PFSK-1 (cell line): ENCODE measurements around the gene EPHA6.

Experiments
- FOXP2 ChIP-seq: optimal IDR thresholded peaks from 2 replicates; pipeline ENCODE3; 2011; ENCODE audit warnings: borderline replicate concordance, control low read depth, inconsistent platforms; ENCODE audit not compliant: insufficient read depth; ENCODE audit errors: extremely low read length, extremely low read depth
- POLR2AphosphoS5 ChIP-seq: IDR thresholded peaks from 2 replicates; pipeline ENCODE4 v1.6.1; 2012; ENCODE audit warnings: low read depth, mild to moderate bottlenecking, control low read depth, low read length, moderate library complexity
- REST ChIP-seq, 2 experiments: IDR thresholded peaks; 2 replicates each; pipeline versions ENCODE4 v1.6.1 to v1.8.0; 2011 to 2012; ENCODE audit warnings: low read depth in 2 of 2, low read length in 2 of 2, control low read depth in 1 of 2, inconsistent platforms in 1 of 2, mild to moderate bottlenecking in 1 of 2, moderate library complexity in 1 of 2; ENCODE audit not compliant: insufficient read depth in 1 of 2
- SIN3A ChIP-seq: IDR thresholded peaks from 2 replicates; pipeline ENCODE4 v1.6.1; 2012; ENCODE audit warnings: mild to moderate bottlenecking, low read length, moderate library complexity, borderline replicate concordance; ENCODE audit not compliant: insufficient read depth
- TAF1 ChIP-seq: IDR thresholded peaks from 2 replicates; pipeline ENCODE4 v1.6.1; 2012; ENCODE audit warnings: low read length, control low read depth, borderline replicate concordance; ENCODE audit not compliant: insufficient read depth

EPHA6 gene

GRCh38 chr3:96863129-96863740 lies 48.8 kb downstream of the EPHA6 start:
- TF ChIP-seq SIN3A: no peak
- TF ChIP-seq FOXP2: no peak
- TF ChIP-seq POLR2AphosphoS5: no peak
- no peak for TF ChIP-seq REST (IDR thresholded peaks at IDR 0.05; ENCODE audit: insufficient read depth in 1 of 2, low read depth in 2 of 2, low read length in 2 of 2)
- no peak for TF ChIP-seq TAF1

- TF ChIP-seq FOXP2: no peak
- no peak for TF ChIP-seq REST (IDR thresholded peaks at IDR 0.05; ENCODE audit: insufficient read depth in 1 of 2, low read depth in 2 of 2, low read length in 2 of 2)
- no peak for TF ChIP-seq SIN3A
- TF ChIP-seq TAF1: no peak
- TF ChIP-seq POLR2AphosphoS5: no peak
Measured at GRCh38 chr3:96865605-96866004, 51.2 kb downstream of the EPHA6 start.

- TF ChIP-seq REST (IDR thresholded peaks at IDR 0.05; ENCODE audit: insufficient read depth in 1 of 2, low read depth in 2 of 2, low read length in 2 of 2) (no peak), POLR2AphosphoS5 (no peak), FOXP2 (no peak), TAF1 (no peak), SIN3A (no peak)
Measured at GRCh38 chr3:96869316-96869715, 54.9 kb downstream of the EPHA6 start.

DNA sequence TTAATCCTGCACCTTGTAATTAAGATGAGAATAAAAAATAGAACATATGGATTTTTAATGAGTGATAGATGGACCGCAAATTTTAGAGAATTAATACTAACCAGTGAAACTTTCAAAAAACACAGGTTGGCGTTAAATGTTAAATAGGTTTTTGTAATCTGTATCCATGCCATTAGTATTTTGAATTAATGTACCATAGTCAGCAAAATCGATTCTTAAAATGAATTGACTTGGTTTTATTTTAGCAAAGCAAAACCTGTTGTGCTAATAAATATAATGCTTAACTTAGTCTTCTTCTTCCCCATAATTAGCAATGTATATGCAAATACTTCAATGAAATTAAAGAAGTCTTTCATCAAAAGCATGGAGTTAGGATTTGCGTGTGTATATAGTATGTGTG lies 63.1 kb downstream of the EPHA6 start:
- TF ChIP-seq SIN3A (no peak), TAF1 (no peak), POLR2AphosphoS5 (no peak), FOXP2 (no peak), REST (IDR thresholded peaks at IDR 0.05; ENCODE audit: insufficient read depth in 1 of 2, low read depth in 2 of 2, low read length in 2 of 2) (no peak)

GRCh38 chr3:96900031-96900430 lies 85.6 kb downstream of the EPHA6 start:
- TF ChIP-seq REST (IDR thresholded peaks at IDR 0.05; ENCODE audit: insufficient read depth in 1 of 2, low read depth in 2 of 2, low read length in 2 of 2) (no peak), FOXP2 (no peak), POLR2AphosphoS5 (no peak), SIN3A (no peak), TAF1 (no peak)
